Stimulated activated CD4-positive, alpha-beta T cell treated with anti-CD3 and anti-CD28 coated beads, Interleukin-4, amount 100 ng/mL, for 48 hours (primary cell): ENCODE measurements around the gene STXBP5.

ENCODE experiments used
- DNase-seq, 2 donors: peaks; one replicate each; pipeline ENCODE4 v3.0.0-alpha.2; 2020; ENCODE audit warnings: low read depth in 2 of 2

STXBP5 gene

GRCh38 chr6:147204060-147204785 lies at the start of gene STXBP5:
TSS of gene STXBP5 (plus strand) at chr6:147204417. CDS start at chr6:147204533, 116 bp downstream.
- peak; percentile 17 to 19 for DNase-seq

DNA sequence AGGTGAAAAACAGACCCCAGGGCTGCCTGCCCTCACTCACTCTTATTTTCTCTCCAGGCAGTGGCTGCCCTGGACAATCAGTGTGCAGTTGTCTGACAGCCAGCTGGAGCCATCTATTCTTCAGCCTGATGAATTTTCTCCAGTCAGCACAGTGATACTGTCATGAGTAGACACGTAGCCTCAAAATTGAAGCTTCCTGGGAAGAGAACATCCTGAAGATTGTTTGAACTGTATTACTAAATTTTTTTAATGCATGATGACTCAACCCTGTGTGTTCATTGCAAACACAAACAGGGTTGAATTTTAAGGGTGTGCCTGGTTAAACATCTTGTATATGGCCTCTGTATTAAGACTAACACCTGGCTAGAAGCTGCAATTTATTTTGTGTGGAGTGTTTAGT lies 49.8 kb upstream of the STXBP5 start:
- no peak for DNase-seq

DNA sequence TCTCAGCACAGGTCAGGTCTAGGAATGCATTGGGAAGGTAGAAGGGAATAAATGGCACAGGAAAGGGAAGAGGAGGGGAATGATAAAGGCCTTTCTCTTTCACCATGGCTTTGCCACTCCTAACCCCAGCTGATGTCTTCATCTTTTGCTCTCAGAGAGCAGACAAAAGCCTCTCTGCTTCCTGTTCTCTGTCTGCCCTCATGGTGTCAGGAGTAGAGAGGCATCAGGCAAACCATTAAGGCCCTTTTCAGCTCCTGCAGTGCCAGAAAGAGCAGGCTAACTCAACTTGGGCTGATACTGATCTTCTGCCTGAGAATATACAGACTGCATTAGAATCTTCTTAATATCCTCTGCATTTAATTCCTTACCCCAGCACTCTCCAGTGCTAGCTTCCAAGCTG lies 48.0 kb upstream of the STXBP5 start:
- no peak for DNase-seq

GRCh38 chr6:147156799-147157382 lies 47.3 kb upstream of the STXBP5 start:
- no peak for DNase-seq

GRCh38 chr6:147157930-147158329 lies 46.3 kb upstream of the STXBP5 start:
- DNase-seq, result no peak

DNA sequence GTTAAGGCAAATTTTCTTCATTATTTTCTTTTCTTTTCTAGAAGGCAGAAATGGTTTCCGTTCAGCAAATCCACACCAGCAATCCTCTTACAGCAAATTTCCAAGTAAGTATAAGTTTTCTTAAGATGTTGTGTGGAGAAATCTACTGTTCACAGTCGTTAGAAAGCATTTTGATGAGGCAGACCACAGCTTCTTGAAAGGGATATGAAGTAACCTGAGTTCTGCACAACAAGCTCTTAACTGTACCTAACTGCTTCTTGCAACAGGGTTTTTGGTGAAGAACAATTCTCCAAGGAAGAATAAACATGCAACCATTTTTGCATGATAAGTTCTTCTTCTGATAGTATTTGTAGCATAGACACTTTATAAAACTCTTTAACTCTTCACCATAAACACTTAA lies 45.3 kb upstream of the STXBP5 start:
- DNase-seq, result no peak

DNA sequence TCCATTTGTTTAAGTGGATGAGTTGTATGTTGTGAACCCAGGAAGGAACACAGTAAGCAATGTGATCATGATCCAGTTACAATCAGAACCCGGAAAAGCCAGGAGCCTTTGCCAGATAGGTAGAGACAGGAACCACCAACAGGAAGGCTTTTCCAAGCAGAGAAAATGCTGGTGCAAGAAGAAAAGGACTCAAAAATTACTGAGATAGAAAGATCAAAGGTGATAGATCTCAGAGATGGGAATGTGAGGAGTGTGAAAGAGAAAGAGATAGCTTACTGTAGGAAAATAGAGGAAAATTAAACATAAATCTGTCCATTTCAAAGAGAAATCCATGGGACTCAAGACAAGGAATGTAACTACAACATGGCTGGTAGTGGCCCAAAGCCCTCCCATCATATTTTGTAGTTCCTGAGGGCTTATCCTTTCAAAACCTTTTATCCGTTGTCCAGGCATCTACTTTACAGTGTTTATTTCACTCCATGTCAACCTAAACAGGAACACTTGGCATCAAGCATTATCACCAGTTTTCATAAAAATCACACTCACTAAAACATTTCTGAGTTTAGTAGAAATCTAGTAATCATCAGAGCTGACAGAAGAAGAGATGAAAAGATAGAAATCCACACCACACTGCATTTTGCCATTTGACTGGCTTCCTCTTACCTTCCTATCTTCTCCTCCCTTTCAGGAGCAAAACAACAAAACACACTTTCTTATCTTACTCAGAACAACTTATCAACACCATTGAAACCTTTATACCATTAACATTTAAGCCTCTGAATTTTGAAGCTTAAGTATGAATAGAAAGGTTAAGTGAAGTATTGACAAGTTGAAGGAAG lies 44.5 kb upstream of the STXBP5 start:
- DNase-seq, result no peak

DNA sequence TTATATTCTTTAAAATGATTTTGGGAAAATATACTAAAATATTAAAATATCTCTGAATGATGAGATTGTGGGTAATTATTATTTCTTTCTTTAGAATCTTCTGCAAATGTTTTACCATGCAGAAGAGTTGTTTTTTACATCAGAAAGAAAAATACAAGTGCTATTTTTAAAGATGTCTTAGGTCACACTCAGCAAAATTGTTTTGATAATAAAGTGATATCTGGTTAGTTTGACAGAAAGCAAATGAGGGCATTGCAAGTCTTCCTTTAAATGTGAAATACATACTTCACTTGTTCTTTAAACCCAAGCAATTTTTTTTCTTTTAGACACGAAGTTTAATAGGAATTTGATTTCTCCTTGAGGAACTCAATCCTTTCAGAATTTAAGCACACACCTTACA lies 43.6 kb upstream of the STXBP5 start:
- no peak for DNase-seq

- DNase-seq, result no peak
These were observed 42.8 kb upstream of the STXBP5 start for GRCh38 chr6:147161253-147161973.

- DNase-seq, result no peak
These were observed 42.2 kb upstream of the STXBP5 start for GRCh38 chr6:147161974-147162495.

GRCh38 chr6:147164761-147165160 lies 39.5 kb upstream of the STXBP5 start:
- no peak for DNase-seq

- no peak for DNase-seq
These were observed 37.8 kb upstream of the STXBP5 start for GRCh38 chr6:147166360-147166944.

- DNase-seq, result no peak
These were observed 37.2 kb upstream of the STXBP5 start for GRCh38 chr6:147166992-147167391.

GRCh38 chr6:147167576-147168461 lies 36.4 kb upstream of the STXBP5 start:
- DNase-seq, result no peak

- no peak for DNase-seq
These were observed 34.7 kb upstream of the STXBP5 start for GRCh38 chr6:147169529-147169928.

DNA sequence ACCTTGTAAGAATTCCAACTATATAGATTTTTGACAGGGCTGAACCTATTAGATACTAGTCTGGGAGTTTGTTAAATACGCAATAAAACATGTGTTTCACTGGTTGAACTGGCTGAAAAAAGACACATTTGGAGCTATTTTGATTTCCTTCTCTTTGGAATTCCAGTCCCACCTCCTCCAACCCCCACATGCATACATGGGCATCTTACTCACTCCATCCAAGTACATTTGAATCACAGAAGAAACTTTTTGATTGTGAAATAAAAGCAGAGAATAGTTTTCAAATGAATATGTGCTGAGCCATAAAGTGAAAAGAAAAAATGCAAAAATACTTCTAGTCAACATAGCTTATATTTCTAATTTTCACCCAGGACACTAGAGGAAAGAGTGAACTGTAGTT lies 33.9 kb upstream of the STXBP5 start:
- no peak for DNase-seq

DNA sequence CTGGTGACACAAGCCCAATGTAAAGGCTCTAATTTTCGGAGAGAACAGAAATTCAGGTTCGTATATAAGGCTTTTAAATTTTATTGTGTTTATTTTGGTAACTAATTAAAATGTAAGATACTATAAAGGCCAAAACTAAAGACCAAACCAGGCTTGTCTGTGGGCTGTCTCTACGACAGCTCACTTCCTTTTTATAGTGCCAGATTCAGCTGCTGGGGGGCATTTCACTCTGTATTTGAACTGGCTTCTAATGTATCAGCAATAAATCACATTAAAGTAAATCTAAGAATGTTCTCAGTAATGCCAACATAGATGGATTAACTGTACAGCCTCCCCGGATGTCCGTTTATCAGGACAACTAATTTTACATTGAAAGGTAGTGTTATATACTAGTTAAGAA lies 31.1 kb upstream of the STXBP5 start:
- no peak for DNase-seq

GRCh38 chr6:147173675-147174308 lies 30.4 kb upstream of the STXBP5 start:
- no peak for DNase-seq

DNA sequence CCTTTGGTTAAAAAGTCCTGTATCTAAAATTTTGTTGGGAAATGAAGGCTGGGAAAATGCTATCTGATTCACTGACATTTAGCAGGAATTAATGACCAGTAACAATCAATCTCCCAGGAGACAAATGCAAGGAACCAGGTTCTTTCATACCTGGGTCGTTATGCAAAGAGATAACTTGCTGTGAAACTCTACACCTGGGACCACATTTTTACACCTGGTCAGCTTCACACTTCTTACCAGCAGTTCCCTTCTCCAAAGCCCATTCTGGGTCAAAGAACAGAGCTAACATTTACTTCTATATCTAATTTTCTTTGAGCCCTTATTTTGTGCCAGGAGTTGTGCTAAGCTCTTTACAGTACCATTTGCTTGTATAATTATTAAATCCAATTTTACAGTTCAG lies 27.4 kb upstream of the STXBP5 start:
- no peak for DNase-seq

DNA sequence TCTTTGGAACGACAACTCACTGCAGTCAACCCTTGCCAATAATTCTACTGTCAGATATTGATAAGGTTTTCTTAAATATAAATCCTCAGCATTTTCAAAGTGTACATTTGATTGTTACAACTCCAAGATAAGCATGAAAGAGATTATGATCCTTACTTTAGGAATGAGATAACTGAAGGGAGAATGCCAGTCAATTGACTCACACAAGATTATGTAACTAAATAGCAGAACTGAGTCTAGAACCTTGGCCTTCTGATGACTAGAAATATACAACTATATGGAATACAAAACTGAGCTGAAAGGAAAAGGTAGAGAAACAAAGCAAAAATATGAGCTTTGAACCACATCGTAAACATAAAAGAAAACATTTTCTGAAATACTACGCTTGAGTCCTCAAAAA lies 26.9 kb upstream of the STXBP5 start:
- no peak for DNase-seq
